ENCODE measurements around the gene CSNK2B.

The CSNK2B gene

DNA sequence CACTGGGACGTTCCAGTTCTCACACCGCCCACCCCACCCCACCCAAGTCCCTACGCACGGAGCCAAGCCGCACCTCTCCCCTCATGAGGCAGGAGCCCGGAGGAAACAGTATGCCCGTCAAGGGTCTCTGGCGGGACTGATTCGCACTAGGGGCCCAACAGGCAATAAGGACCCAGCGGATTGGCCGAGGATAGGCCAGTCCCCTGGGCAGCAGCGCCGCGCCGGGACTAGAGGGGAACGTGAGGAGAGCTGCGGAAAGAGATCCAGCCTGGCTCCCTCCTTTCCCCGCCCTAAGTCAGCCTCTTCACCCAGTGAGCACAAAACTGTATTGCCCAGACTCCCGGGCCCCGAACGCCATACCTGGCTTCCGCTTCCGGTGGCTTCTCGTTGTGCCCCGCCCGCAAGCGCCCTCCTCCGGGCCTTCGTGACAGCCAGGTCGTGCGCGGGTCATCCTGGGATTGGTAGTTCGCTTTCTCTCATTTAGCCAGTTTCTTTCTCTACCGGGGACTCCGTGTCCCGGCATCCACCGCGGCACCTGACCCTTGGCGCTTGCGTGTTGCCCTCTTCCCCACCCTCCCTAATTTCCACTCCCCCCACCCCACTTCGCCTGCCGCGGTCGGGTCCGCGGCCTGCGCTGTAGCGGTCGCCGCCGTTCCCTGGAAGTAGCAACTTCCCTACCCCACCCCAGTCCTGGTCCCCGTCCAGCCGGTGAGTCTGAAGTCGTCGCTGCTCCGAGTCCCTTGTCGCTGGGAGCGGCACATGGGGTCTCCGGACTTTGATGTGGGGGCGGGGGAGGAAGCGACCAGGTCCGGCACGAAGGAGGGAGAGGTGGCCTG, at the start of gene CSNK2B:
TSS of gene CSNK2B (plus strand) at position 580 of the 836 bp plus-strand sequence. CDS start 752 bp downstream, outside the sequence.
- peak; percentile 98 for DNase-seq

DNA sequence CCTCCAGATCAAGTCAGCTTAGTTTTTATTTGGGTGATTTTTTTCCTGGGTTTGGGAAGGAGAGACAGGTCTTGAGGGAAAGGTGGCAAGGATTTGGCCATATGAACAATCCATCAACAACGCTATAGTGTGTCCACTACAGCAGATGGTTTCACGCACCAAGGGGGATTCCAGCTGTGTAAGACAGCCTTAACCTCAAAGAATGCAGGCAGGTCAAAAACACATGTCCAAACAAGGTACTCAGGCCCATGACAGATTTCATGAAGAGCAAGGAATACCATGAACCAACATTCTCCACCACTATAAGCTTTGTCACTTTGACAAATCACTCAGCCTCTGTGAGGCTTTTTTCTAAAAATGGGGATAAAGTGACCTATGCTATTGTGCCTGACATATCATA, 48.9 kb upstream of the CSNK2B start:
- no peak for DNase-seq

DNA sequence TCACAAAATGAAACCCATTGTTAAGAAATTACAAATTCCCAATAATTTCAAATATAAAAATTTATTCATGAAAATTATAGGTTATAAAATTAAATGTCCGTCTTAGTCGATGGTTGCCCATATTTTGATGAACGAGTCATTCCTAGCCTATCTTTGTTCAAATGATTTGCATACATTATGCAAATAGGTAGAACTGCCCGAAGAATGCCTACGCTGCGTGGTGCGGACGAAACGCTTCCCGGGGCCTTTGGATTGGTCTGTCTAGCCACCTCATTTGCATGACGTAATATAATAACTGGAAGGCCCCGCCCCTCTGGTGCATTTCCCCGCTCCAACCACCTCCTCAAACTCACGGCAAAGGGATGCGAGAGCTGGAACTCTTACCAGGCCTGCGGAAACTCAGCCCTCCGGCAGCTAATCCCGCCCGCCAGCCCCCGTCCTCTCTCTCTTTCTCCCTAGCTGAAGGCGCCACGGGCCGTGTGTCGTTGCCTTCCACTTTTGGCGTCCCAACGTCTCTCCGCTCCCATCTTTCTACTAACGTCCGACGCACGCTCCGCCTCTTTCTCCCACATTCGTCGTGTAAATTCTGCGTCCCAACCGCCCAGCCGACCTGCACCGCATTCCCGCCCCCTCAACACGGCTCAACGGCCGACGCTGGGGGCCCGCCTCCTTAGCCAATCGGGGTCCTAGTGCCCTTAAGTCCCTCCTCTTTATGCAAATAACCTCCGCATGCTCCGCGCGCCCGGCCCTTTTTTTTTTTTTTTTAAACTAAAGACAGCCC, 45.9 kb upstream of the CSNK2B start:
- peak; percentile 99 for DNase-seq

DNA sequence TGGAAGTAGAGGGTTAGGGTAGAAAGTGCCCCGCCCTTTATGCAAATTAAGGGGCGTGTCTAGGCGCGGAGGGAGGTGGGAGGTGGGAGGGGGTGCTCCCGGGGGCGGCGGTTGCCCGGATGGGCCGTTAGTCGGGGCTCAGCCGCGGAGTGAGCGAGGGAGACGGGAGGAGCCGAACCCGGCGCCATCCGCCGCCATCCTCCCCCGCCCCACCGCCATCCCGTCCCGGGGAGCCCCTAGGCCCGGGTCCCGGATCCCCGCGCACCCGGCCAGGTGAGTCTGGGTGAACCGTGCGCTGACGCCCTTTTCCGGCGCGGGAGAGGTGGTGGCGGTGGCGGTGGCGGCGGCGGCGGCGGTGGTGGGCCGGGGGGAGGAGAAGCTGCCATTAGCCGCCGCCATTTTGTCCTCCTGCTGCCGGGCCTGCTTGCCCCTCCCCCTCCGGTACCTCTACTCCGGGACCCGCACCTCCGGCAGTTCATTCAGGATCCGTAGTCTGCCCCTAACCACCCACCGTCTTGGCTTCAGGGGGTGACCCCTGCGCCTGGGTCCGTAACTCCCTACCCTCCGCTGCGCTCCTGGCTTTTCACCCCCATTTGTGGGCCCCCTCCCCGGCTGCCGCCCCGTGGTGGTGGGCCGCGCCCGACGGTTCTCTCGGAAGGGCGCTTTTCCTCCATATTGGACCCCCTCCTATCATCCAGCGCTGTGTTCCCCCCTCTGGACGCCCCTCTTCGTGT, 45.1 kb upstream of the CSNK2B start, which contains the start of gene PRRC2A:
TSS of gene PRRC2A (plus strand) at position 130 of the 734 bp plus-strand sequence. CDS start 2,075 bp downstream, outside the sequence.
- DNase-seq: peak; percentile 62

DNA sequence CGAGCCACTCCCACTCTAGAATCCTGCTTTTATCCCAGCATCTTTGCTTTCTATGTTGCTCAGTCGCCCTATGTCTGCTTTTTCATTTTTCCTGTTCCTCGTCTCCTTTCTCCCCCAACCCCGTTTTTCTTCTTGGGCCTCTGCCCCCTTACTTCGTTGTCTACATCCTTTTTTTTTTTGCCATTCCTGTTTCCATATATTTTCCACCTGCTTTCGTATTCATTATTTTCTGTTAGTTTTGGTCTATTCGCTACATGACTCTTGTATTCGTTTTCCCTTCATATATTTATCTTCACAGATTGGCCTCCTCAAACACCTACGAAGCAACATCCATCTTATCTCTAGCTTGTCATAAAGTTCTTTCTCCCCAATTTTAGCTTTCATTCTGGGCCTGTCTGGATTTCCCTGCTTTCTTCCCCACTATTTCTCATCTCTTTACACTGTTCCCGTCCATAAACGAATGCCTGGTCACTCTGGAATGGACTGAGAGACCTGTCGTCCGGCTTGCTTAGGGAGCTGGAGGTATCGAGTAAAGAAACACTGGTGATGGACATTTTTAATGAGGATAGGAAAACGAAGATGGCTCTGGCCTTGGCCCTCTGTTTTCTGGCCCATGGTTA, 44.5 kb upstream of the CSNK2B start:
- DNase-seq: no peak

DNA sequence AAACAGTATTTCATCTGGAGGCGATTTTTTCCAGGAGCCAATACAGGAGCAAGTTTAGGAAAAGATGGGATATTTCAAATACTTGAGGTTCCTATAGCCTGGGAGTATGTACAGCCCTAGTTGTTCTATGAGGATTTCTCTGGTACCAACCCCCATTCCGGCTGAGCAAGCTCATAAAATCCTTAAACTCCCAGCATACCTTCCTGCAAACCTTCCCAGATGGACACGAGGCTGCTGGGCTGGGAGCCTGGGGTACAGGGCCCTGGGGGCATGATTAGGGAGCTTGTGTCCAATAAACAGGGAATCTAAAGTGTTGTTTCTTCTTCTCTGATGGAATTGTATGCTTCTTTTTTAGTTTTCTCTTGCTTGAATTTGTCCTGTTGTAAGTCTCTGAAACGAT, 43.9 kb upstream of the CSNK2B start:
- no peak for DNase-seq

DNA sequence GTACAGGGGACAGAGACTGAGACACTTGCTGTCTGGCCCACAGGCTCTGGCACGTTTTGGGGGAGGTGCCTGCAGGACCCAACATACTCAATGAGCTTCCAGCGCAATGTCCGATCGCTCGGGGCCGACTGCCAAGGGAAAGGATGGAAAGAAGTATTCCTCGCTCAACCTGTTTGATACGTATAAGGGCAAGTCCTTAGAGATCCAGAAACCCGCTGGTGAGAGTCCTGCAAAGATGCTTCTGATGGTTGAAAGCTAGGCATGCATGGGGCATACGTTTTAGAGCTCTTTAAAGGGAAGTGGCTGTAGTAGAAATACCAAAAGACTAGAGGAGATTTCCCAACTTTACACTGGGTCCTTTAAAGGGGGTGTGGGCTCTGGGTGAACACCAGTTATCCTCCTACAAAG, 43.2 kb upstream of the CSNK2B start:
- DNase-seq: peak; percentile 67

DNA sequence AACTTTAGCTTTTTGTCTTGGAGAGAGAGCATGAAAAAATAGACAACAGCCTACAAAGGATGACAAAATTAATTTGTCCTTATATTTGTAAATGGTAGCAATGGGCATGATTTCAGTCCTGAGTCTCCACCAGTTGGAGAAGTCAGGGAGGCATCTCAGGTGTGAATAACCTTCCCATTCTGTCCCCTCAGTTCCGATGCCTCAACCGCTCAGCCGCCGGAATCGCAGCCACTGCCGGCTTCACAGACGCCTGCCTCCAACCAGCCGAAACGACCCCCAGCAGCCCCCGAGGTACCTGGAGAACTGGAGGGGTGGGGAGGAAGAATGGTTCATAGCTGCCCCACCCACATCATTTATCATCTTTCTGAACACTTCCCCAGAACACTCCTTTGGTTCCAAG, 41.8 kb upstream of the CSNK2B start:
- no peak for DNase-seq

DNA sequence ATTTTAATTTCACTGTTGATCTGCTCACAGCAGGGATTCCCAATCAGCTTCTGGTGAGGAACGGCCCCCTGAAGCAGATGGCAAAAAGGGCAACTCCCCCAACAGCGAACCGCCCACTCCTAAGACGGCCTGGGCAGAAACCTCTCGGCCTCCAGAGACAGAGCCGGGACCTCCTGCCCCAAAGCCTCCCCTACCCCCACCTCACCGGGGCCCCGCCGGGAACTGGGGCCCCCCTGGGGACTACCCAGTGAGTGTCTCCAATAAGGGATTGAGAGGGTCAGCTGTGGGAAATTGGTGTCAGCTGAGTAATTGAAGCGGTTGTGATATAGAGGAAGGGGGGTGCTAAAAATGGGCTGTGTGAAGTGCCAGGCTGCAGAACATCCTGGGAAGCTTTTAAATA, 38.9 kb upstream of the CSNK2B start:
- no peak for DNase-seq

DNA sequence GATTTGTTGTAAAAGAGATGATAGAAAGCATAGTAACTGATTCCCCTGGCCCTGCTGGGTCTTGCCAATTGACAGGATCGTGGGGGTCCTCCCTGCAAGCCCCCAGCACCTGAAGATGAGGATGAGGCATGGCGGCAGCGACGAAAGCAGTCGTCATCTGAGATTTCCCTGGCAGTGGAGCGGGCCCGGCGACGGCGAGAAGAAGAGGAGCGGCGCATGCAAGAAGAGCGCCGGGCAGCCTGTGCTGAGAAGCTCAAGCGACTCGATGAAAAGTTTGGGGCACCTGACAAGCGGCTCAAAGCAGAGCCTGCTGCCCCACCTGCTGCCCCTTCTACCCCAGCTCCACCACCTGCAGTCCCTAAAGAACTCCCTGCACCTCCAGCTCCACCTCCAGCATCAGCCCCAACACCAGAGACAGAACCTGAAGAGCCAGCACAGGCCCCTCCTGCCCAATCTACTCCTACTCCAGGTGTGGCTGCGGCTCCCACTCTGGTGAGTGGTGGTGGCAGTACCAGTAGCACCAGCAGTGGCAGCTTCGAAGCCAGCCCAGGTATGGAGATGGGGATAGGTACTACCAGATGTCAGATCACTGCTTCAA, 38.1 kb upstream of the CSNK2B start:
- DNase-seq: no peak

DNA sequence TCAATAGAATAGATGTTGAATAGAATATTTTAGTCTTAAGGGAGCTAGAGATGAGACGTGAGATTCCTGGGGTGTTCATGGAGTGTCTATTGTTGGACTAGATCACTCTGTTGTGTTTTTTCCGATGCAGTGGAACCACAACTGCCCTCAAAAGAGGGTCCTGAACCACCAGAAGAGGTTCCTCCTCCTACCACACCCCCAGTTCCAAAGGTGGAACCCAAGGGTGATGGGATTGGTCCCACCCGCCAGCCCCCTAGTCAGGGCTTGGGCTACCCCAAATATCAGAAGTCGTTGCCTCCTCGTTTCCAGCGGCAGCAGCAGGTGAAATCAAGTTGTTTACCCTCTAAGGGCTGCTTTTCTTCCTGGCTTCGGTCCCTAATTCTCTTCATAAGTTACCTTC, 36.9 kb upstream of the CSNK2B start:
- DNase-seq: no peak

DNA sequence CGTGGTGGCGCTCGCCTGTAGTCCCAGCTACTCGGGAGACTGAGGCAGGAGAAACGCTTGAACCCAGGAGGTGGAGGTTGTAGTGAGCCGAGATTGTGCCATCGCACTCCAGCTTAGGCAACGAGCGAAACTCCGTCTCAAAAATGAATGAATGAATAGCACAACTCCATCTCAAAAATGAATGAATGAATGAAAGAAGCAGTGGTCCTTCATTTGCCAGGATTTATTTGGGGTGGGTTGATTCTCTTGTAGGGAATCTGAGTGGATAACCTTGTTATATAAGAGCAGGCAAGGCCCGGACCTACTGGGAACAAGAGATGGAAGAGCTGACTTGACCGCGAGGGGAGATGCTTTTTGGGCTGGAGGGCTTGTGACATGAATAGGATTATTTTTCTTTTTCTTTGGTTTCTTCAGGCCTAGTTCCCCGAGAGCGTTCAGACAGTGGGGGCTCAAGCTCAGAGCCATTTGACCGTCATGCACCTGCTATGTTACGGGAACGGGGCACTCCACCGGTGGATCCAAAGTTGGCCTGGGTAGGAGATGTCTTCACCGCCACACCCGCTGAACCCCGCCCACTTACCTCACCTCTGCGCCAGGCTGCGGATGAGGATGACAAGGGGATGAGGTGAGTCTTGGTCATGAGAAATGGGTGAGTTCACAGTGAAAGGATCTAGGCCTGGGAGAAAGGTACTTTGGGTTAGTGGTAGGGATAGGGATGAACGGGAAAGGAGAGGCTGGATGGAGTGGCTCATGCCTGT, 35.5 kb upstream of the CSNK2B start:
- no peak for DNase-seq

DNA sequence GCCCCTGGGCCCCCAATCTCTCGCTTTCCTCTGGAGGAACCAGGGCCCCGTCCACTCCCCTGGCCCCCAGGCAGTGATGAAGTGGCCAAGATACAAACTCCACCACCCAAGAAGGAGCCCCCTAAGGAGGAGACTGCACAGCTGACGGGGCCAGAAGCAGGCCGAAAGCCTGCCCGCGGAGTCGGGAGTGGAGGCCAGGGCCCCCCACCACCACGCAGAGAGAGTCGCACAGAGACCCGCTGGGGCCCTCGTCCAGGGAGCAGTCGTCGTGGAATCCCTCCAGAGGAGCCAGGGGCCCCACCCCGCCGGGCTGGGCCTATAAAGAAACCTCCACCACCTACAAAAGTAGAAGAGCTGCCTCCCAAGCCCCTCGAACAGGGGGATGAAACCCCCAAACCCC, 34.7 kb upstream of the CSNK2B start:
- no peak for DNase-seq

DNA sequence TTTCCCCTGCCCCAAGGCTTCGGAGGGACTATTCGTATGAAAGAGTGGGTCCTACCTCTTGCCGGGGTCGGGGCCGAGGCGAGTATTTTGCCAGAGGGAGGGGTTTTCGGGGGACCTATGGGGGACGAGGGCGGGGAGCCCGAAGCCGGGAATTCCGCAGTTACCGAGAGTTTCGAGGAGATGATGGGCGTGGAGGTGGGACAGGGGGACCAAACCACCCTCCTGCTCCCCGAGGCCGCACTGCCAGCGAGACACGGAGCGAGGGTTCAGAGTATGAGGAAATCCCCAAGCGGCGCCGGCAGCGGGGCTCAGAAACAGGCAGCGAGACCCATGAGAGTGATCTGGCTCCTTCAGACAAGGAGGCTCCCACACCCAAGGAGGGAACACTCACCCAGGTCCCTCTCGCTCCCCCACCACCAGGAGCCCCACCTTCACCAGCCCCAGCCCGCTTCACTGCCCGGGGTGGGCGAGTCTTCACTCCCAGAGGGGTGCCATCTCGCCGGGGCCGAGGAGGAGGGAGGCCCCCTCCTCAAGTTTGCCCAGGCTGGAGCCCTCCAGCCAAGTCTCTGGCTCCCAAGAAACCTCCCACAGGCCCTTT, 34.1 kb upstream of the CSNK2B start:
- no peak for DNase-seq

DNA sequence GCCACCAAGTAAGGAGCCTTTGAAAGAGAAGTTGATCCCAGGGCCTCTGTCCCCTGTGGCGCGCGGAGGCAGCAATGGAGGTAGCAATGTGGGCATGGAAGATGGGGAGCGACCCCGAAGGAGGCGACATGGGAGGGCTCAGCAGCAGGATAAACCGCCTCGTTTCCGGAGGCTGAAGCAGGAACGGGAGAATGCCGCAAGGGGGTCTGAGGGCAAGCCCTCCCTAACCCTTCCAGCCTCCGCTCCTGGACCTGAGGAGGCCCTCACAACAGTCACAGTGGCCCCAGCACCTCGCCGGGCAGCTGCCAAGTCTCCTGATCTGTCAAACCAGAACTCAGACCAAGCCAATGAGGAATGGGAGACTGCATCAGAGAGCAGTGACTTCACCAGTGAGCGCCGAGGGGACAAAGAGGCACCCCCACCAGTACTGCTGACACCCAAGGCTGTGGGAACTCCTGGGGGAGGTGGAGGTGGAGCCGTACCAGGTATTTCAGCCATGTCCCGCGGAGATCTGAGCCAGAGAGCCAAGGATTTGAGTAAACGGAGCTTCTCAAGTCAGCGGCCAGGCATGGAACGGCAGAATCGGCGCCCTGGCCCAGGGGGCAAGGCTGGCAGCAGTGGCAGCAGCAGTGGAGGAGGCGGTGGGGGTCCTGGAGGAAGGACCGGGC, 33.5 kb upstream of the CSNK2B start:
- DNase-seq: no peak

DNA sequence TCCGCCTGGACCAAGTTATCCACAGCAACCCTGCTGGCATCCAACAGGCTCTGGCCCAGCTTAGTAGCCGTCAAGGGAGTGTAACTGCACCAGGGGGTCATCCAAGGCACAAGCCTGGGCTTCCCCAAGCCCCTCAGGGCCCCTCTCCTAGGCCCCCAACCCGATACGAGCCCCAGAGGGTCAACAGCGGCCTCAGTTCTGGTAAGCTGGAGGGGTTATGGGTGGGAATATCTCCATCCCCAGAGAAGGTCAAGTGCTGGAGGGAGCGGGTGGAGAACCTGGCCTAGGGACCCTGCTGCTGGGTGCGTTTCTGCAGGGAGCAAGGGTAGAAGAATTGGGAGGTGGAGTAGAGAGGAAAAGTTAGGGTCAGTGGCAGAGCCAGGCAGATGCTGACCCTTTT, 32.4 kb upstream of the CSNK2B start:
- no peak for DNase-seq

DNA sequence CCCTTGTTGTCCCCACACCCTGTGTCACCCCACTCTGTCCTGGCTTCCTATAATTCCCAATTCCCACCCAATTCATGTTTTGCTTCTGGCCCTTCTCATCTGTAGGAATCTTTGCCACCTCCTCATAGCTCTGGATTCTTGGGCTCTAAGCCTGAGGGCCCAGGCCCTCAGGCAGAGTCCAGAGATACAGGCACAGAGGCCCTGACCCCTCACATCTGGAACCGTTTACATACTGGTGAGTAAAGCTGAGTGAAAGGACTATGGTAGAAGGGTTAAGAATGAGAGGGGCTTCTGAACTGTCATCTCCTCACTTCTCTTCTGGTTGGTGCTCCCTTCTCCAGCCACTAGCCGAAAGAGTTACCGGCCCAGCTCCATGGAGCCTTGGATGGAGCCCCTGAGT, 31.7 kb upstream of the CSNK2B start:
- DNase-seq: no peak

DNA sequence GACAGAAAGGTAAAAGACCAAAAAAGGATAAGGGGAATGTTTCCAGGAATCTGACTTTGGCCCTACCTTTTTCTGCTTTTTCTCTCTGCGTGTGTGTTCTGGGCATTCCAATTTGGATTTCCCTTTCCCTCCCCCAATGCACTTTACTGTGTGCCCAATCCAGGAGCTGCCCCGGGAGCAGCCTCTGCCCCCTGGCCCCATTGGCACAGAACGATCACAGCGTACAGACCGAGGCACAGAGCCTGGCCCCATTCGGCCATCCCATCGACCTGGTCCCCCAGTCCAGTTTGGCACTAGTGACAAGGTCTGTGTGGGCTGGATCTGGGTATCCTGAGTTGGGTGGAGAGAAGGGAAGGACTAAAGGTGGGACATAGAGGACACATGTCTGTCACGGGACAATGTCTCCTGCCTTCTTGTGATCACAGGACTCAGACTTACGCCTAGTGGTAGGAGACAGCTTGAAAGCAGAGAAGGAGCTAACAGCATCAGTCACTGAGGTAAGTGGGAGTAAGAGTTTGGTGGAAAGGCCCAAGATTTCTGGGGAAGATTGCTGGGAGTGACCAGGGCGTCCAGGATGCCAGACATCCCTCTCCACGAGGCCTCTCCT, 30.8 kb upstream of the CSNK2B start:
- no peak for DNase-seq

DNA sequence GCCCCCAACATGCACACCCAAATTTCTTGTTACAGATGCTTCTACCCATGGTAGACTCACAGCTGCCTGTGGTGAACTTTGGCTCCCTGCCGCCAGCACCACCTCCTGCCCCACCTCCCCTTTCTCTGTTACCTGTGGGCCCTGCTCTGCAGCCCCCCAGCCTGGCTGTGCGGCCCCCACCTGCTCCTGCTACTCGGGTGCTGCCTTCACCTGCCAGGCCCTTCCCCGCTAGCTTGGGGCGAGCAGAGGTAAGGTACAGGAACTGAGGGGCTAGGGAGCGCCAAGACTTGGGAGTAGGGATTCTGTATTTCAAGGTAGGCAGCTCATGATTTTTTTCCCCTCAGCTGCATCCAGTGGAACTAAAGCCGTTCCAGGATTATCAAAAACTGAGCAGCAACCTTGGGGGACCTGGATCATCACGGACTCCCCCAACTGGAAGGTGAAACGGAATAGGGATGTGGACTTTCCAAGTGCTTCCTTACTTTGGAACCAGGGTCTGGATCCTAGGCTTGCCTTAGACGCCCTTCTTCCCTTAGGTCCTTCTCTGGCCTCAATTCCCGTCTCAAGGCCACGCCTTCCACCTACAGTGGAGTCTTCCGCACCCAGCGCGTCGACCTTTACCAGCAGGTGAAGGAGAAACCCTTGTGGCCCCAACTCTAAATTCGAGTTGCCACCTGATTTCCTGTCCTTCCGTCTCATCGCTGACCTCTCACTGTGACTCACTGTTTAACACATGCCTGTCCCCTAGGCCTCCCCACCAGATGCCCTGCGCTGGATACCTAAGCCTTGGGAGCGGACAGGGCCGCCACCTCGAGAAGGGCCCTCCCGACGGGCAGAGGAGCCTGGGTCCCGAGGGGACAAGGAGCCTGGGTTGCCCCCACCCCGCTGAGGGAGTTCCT, 28.9 kb upstream of the CSNK2B start:
- DNase-seq: no peak

Measured in MV-4-11 (cell line).